SK-N-SH (cell line): ENCODE measurements around the gene GLG1. TPM values are rescaled to one million over a fixed set of nuclear protein-coding genes. Genes with fewer than 3 reads are reported as not detected.

Experiments used
- CTCF ChIA-PET: fragments of 300-600, 350-600 bp; formaldehyde crosslinking; extraction: SDS; loops from one replicate; lab custom pipeline; 2021; lab: Yijun Ruan, JAX
- POLR2A ChIA-PET: fragments of 350-600 bp; sonication (Branson Sonifier 250); formaldehyde crosslinking; extraction: SDS; loops from one replicate; lab custom pipeline; 2020; ENCODE audit warnings: antibody characterized with exemption, inconsistent platforms; lab: Yijun Ruan, JAX
- DNase-seq: peaks from one replicate; pipeline ENCODE4 v3.0.0; 2012
- H2AFZ ChIP-seq: fragments of 200-600 bp; sonication (generic); 2 replicates; pipeline ENCODE4 v1.8.1; 2016; ENCODE audit warnings: antibody characterized with exemption, mild to moderate bottlenecking, low read depth
- H3F3A ChIP-seq: fragments of 200-600 bp; sonication (generic); replicated peaks from 2 replicates; pipeline ENCODE3; 2016; ENCODE audit warnings: antibody characterized with exemption, mild to moderate bottlenecking; ENCODE audit not compliant: insufficient read depth
- H3K27ac ChIP-seq, 2 experiments: fragments of 200-500 bp in 1 of 2; fragments of 200-600 bp in 1 of 2; sonication (Bioruptor generic) in 1 of 2; sonication (generic), shearing (Covaris generic) in 1 of 2; 2 replicates each; pipeline versions ENCODE4 v1.5.1 to v1.6.1; 2014 to 2016; ENCODE audit warnings: low read depth in 2 of 2, inconsistent platforms in 1 of 2, low read length in 1 of 2, mild to moderate bottlenecking in 1 of 2, mixed read lengths in 1 of 2
- H3K27me3 ChIP-seq: fragments of 200-600 bp; sonication (generic), shearing (Covaris generic); 2 replicates; pipeline ENCODE4 v1.6.1; 2016; ENCODE audit warnings: mixed run types; ENCODE audit not compliant: insufficient read depth
- H3K36me3 ChIP-seq, 2 experiments: fragments of 200-500 bp in 1 of 2; fragments of 200-600 bp in 1 of 2; sonication (Bioruptor generic) in 1 of 2; sonication (generic) in 1 of 2; replicated peaks in 1 of 2; 2 replicates each; pipeline versions ENCODE3 to v1.5.1; 2014 to 2016; ENCODE audit warnings: low read length in 1 of 2, mild to moderate bottlenecking in 1 of 2; ENCODE audit not compliant: insufficient read depth in 2 of 2, control insufficient read depth in 1 of 2
- H3K4me1 ChIP-seq, 2 experiments: fragments of 200-500 bp in 1 of 2; fragments of 200-600 bp in 1 of 2; sonication (Bioruptor generic) in 1 of 2; sonication (generic), shearing (Covaris generic) in 1 of 2; 2 replicates each; pipeline versions ENCODE4 v1.5.1 to v1.6.1; 2014 to 2016; ENCODE audit warnings: low read depth in 1 of 2, low read length in 1 of 2, mixed run types in 1 of 2; ENCODE audit not compliant: insufficient read depth in 2 of 2, control insufficient read depth in 1 of 2
- H3K4me2 ChIP-seq: fragments of 200-600 bp; sonication (generic), shearing (Covaris generic); 2 replicates; pipeline ENCODE4 v1.6.1; 2017; ENCODE audit warnings: mixed run types
- H3K4me3 ChIP-seq, 2 experiments: fragments of 200-500 bp in 1 of 2; fragments of 200-600 bp in 1 of 2; sonication (Bioruptor generic) in 1 of 2; sonication (generic), shearing (Covaris generic) in 1 of 2; 2 replicates each; pipeline versions ENCODE4 v1.5.1 to v1.8.1; 2014 to 2016; ENCODE audit warnings: low read depth in 2 of 2, inconsistent platforms in 1 of 2, low read length in 1 of 2, mild to moderate bottlenecking in 1 of 2, mixed read lengths in 1 of 2, moderate library complexity in 1 of 2
- H3K79me2 ChIP-seq: fragments of 200-600 bp; sonication (generic); 2 replicates; pipeline ENCODE4 v1.8.1; 2017; ENCODE audit warnings: mild to moderate bottlenecking; ENCODE audit not compliant: insufficient read depth
- H3K9ac ChIP-seq: fragments of 200-600 bp; sonication (generic); 2 replicates; pipeline ENCODE4 v1.6.1; 2017; ENCODE audit warnings: mixed run types
- H3K9me2 ChIP-seq: fragments of 200-600 bp; sonication (generic); 2 replicates; pipeline ENCODE4 v1.6.1; 2017; ENCODE audit warnings: mixed run types
- H3K9me3 ChIP-seq: fragments of 200-600 bp; sonication (generic); 2 replicates; pipeline ENCODE4 v1.6.1; 2017; ENCODE audit warnings: mixed run types, mild to moderate bottlenecking, moderate library complexity
- H4K20me1 ChIP-seq: fragments of 200-600 bp; sonication (generic); 2 replicates; pipeline ENCODE4 v1.6.1; 2017; ENCODE audit warnings: mild to moderate bottlenecking, mixed run types; ENCODE audit not compliant: insufficient read depth
- CTCF ChIP-seq: fragments of 200-600 bp; sonication (generic); IDR thresholded peaks from 2 replicates; pipeline ENCODE4 v1.6.1; 2017; ENCODE audit warnings: antibody characterized with exemption, mild to moderate bottlenecking, moderate library complexity
- ELF1 ChIP-seq: IDR thresholded peaks from 2 replicates; pipeline ENCODE4 v1.4.0; 2012
- FOXM1 ChIP-seq: IDR thresholded peaks from 2 replicates; pipeline ENCODE4 v1.4.0; 2012; ENCODE audit warnings: low read depth, mild to moderate bottlenecking
- IRF3 ChIP-seq: fragments of 150-350 bp; IDR thresholded peaks from 2 replicates; pipeline ENCODE4 v1.6.1; 2016; ENCODE audit warnings: mild to moderate bottlenecking, low read depth, low read length
- JUND ChIP-seq: IDR thresholded peaks from 2 replicates; pipeline ENCODE4 v1.4.0; 2012
- MEF2A ChIP-seq: IDR thresholded peaks from 2 replicates; pipeline ENCODE4 v1.4.0; 2012; ENCODE audit warnings: low read depth, borderline replicate concordance
- MXI1 ChIP-seq: IDR thresholded peaks from 2 replicates; pipeline ENCODE4 v1.6.1; 2012; ENCODE audit warnings: mild to moderate bottlenecking, low read depth, low read length, improper control_type of control experiment
- PBX3 ChIP-seq: IDR thresholded peaks from 2 replicates; pipeline ENCODE4; 2012
- POLR2AphosphoS5 ChIP-seq: IDR thresholded peaks from 2 replicates; pipeline ENCODE4 v1.6.1; 2012; ENCODE audit warnings: low read depth, low read length
- RAD21 ChIP-seq: IDR thresholded peaks from 2 replicates; pipeline ENCODE4 v1.6.1; 2012; ENCODE audit warnings: mild to moderate bottlenecking, low read length
- REST ChIP-seq: IDR thresholded peaks from 2 replicates; pipeline ENCODE4 v1.6.1; 2012; ENCODE audit warnings: mild to moderate bottlenecking, low read depth, low read length, moderate library complexity
- RFX5 ChIP-seq: IDR thresholded peaks from 2 replicates; pipeline ENCODE4 v1.6.1; 2012; ENCODE audit warnings: mild to moderate bottlenecking, improper control_type of control experiment, low read length
- RXRA ChIP-seq: IDR thresholded peaks from 2 replicates; pipeline ENCODE4 v1.4.0; 2012; ENCODE audit warnings: low read depth, mild to moderate bottlenecking, borderline replicate concordance
- SIN3A ChIP-seq: IDR thresholded peaks from 2 replicates; pipeline ENCODE4 v1.6.1; 2012; ENCODE audit warnings: low read depth, mild to moderate bottlenecking, low read length, moderate library complexity, borderline replicate concordance
- ZBTB33 ChIP-seq: IDR thresholded peaks from 2 replicates; pipeline ENCODE4 v1.4.0; 2012; ENCODE audit warnings: low read depth, borderline replicate concordance
- WGBS: methylation state at CpG from one replicate; pipeline ENCODE4 v1.1.6; 2017; ENCODE audit warnings: low lambda C conversion rate; 5-methylcytosine and 5-hydroxymethylcytosine counted together
- polyA plus RNA-seq, 3 experiments: library from polyadenylated mRNA; depleted of rRNA; stranded (reverse); fragments of >200 nt; gene quantifications; 2 replicates each; pipeline ENCODE4 v1.2.3, GENCODE V29; 2012

The GLG1 gene
- polyA plus RNA-seq, 1 of the 3 experiments (the other 2 are of a cell fraction) = 71.1 TPM

GRCh38 chr16:74568961-74569631 is 37.8 kb downstream of the GLG1 start:
- H3K9ac ChIP-seq = no peak overlapping the region
- POLR2A ChIA-PET = interaction anchor here (0.6 to 0.9 kb wide), 2 partner anchors 37 to 65 kb away, joined by 3 read pairs; partner anchors contain the start of gene GLG1
- H3F3A ChIP-seq = peaks cover 4% of the 10 kb centered on the region
- H4K20me1 ChIP-seq = peaks cover 65% of the 10 kb centered on the region
- no peaks in the 10 kb centered on the region for H3K9me3 ChIP-seq
- DNase-seq = no peak
- no peaks in the 10 kb centered on the region for H3K27me3 ChIP-seq
- H3K27ac ChIP-seq = no peak overlapping the region
- 90% methylated on average over 5 of the region's 5 CpGs for WGBS
- CTCF ChIA-PET = no interaction called here
- H3K9me2 ChIP-seq = no peaks in the 10 kb centered on the region
- H2AFZ ChIP-seq = no peak overlapping the region
- TF ChIP-seq REST (no peak), RAD21 (no peak), FOXM1 (no peak), POLR2AphosphoS5 (no peak), JUND (no peak), IRF3 (no peak), ZBTB33 (no peak), PBX3 (no peak), ELF1 (no peak), RXRA (no peak), MEF2A (no peak), RFX5 (no peak), MXI1 (no peak), CTCF (no peak), SIN3A (no peak)
- H3K36me3 ChIP-seq = no peaks in the 10 kb centered on the region
- no peak overlapping the region for H3K4me3 ChIP-seq
- peaks cover 96% of the 10 kb centered on the region for H3K79me2 ChIP-seq
- H3K4me1 ChIP-seq = peaks cover 10 to 52% of the 10 kb centered on the region in 2 experiments; a peak in 2 of 4 replicates
- no peak overlapping the region for H3K4me2 ChIP-seq
